K562 (cell line): ENCODE measurements around the gene FBXW2. TPM values are rescaled to one million over a fixed set of nuclear protein-coding genes. Genes with fewer than 3 reads are reported as not detected.

Source experiments
- ATAC-seq: fragments of 200-7000 bp; cut with Tn5 transposase; 3 replicates; pipeline ENCODE4 v1.9.1; 2020; ENCODE audit warnings: moderate library complexity
- BruUV-seq: library from RNA; stranded (reverse); fragments of 400-500 nt; replicated peaks from 2 replicates; lab custom pipeline; 2021; lab: Mats Ljungman, UMichigan
- CTCF ChIA-PET: fragments of 300-600 bp; formaldehyde crosslinking; extraction: SDS; loops from one replicate; lab custom pipeline; 2021; ENCODE audit warnings: low intra/inter-chr PET ratio; lab: Yijun Ruan, JAX
- POLR2A ChIA-PET: fragments of 300-600, 350-650 bp; sonication (Branson Sonifier 250); formaldehyde crosslinking; extraction: SDS; loops from one replicate; lab custom pipeline; 2021; ENCODE audit warnings: antibody characterized with exemption, inconsistent platforms; lab: Yijun Ruan, JAX
- DNase-seq, 4 experiments: peaks; one replicate each; pipeline versions ENCODE4 v3.0.0 to v3.0.0-alpha.2; 2011 to 2018; ENCODE audit warnings: low spot score in 3 of 4, mixed read lengths in 3 of 4; ENCODE audit errors: extremely low read depth in 1 of 4
- FAIRE-seq: peaks from 2 replicates; lab custom pipeline; 2011; peaks lifted over from hg19 to GRCh38; lab: Jason Lieb, UNC
- H2AFZ ChIP-seq: 2 replicates; pipeline ENCODE4 v1.6.0; 2011; ENCODE audit warnings: low read depth, low read length, control low read depth, inconsistent platforms
- H3K27ac ChIP-seq: fragments of 200-600 bp; 3 replicates; pipeline ENCODE4 v1.8.0; 2011; ENCODE audit warnings: low read depth, mild to moderate bottlenecking, control low read depth, inconsistent platforms, low read length, moderate library complexity, mixed read lengths; ENCODE audit errors: extremely low read depth
- H3K27me3 ChIP-seq, 2 experiments: fragments of 300-600 bp in 1 of 2; 2 replicates in 1 of 2; 3 replicates in 1 of 2; pipeline versions ENCODE4 v1.6.0 to v1.8.0; 2011; ENCODE audit warnings: inconsistent platforms in 2 of 2, low read length in 2 of 2, mild to moderate bottlenecking in 1 of 2, mixed read lengths in 1 of 2, moderate library complexity in 1 of 2; ENCODE audit not compliant: control insufficient read depth in 2 of 2, insufficient read depth in 2 of 2
- H3K36me3 ChIP-seq: fragments of 300-600 bp; 3 replicates; pipeline ENCODE4 v1.8.0; 2011; ENCODE audit warnings: mild to moderate bottlenecking, low read length, inconsistent platforms; ENCODE audit not compliant: control insufficient read depth, insufficient read depth
- H3K4me1 ChIP-seq, 2 experiments: fragments of 200-600 bp in 1 of 2; replicated peaks in 1 of 2; 2 replicates in 1 of 2; 3 replicates in 1 of 2; pipeline versions ENCODE4 v1.5.1 to v1.8.0; 2011; ENCODE audit warnings: inconsistent platforms in 2 of 2, low read length in 2 of 2, mild to moderate bottlenecking in 1 of 2, mixed read lengths in 1 of 2, moderate library complexity in 1 of 2; ENCODE audit not compliant: control insufficient read depth in 2 of 2, insufficient read depth in 2 of 2
- H3K4me2 ChIP-seq: 2 replicates; pipeline ENCODE4 v1.6.1; 2011; ENCODE audit warnings: low read length, control low read depth, inconsistent platforms, mixed read lengths; ENCODE audit not compliant: insufficient read depth
- H3K4me3 ChIP-seq: fragments of 200-600 bp; sonication (generic), shearing (Covaris generic); 2 replicates; pipeline ENCODE4 v1.5.1; 2016; ENCODE audit warnings: control low read depth, inconsistent platforms
- H3K79me2 ChIP-seq: fragments of 200-600 bp; 3 replicates; pipeline ENCODE4 v1.8.0; 2011; ENCODE audit warnings: low read length, inconsistent platforms; ENCODE audit not compliant: control insufficient read depth, insufficient read depth
- H3K9ac ChIP-seq, 2 experiments: 2 replicates each; pipeline versions ENCODE4 v1.6.0 to v1.6.1; 2011; ENCODE audit warnings: low read depth in 2 of 2, low read length in 2 of 2, control low read depth in 1 of 2, inconsistent platforms in 1 of 2, mild to moderate bottlenecking in 1 of 2, mixed read lengths in 1 of 2; ENCODE audit not compliant: insufficient read depth in 1 of 2
- H3K9me1 ChIP-seq: one replicate; pipeline ENCODE4 v1.6.0; 2011; ENCODE audit warnings: inconsistent platforms, mild to moderate bottlenecking, low read length, moderate library complexity; ENCODE audit not compliant: control insufficient read depth, insufficient read depth
- H3K9me3 ChIP-seq: replicated peaks from 2 replicates; pipeline ENCODE4 v1.5.1; 2011; ENCODE audit warnings: low read depth, low read length, inconsistent platforms; ENCODE audit not compliant: control insufficient read depth, insufficient read depth
- H4K20me1 ChIP-seq: replicated peaks from 2 replicates; pipeline ENCODE4 v1.6.1; 2011; ENCODE audit warnings: low read length, inconsistent platforms, mixed read lengths; ENCODE audit not compliant: control insufficient read depth, insufficient read depth
- CEBPB ChIP-seq: fragments of 450-650 bp; IDR thresholded peaks from 2 replicates; pipeline ENCODE4 v1.6.1; 2016; ENCODE audit warnings: missing genetic modification characterization, missing compliant biosample characterization
- CGGBP1 ChIP-seq: fragments of 250-450 bp; sonication (Bioruptor Pico); IDR thresholded peaks from 2 replicates; pipeline ENCODE4 v1.9.0; 2021; ENCODE audit warnings: mild to moderate bottlenecking
- GABPA ChIP-seq: fragments of 200-800 bp; sonication (Bioruptor generic); conservative IDR thresholded peaks from 2 replicates; pipeline ENCODE4 v1.6.1; 2016; ENCODE audit warnings: low read depth, missing genetic modification characterization, missing compliant biosample characterization
- HSF4 ChIP-seq: fragments of 250-450 bp; sonication (Bioruptor Pico); IDR thresholded peaks from 2 replicates; pipeline ENCODE4 v2.1.2; 2022; ENCODE audit warnings: mild to moderate bottlenecking, moderate library complexity, borderline replicate concordance
- KDM1A ChIP-seq, 2 experiments: fragments of 450-650 bp; IDR thresholded peaks; 2 replicates each; pipeline ENCODE4 v1.6.1; 2016; ENCODE audit warnings: mild to moderate bottlenecking in 2 of 2
- LEF1 ChIP-seq: fragments of 450-650 bp; IDR thresholded peaks from 2 replicates; pipeline ENCODE4 v1.6.1; 2016; ENCODE audit warnings: mild to moderate bottlenecking
- MEIS2 ChIP-seq: fragments of 450-650 bp; IDR thresholded peaks from 2 replicates; pipeline ENCODE4 v1.6.1; 2014; ENCODE audit warnings: mild to moderate bottlenecking; ENCODE audit not compliant: partially characterized antibody
- NCOA2 ChIP-seq, 2 experiments: fragments of 450-650 bp; IDR thresholded peaks; 2 replicates each; pipeline ENCODE4 v1.6.1; 2018; ENCODE audit warnings: mild to moderate bottlenecking in 2 of 2, moderate library complexity in 1 of 2; ENCODE audit not compliant: partially characterized antibody in 2 of 2
- NFRKB ChIP-seq: fragments of 450-650 bp; IDR thresholded peaks from 2 replicates; pipeline ENCODE4 v1.6.1; 2016; ENCODE audit warnings: low read depth
- PCBP1 ChIP-seq: fragments of 200-400 bp; formaldehyde crosslinking; IDR thresholded peaks from 2 replicates; pipeline ENCODE4 v1.6.1; 2018; ENCODE audit warnings: mild to moderate bottlenecking, low read depth, low read length; ENCODE audit not compliant: poor library complexity, severe bottlenecking
- PTBP1 ChIP-seq: fragments of 200-400 bp; formaldehyde crosslinking; IDR thresholded peaks from 2 replicates; pipeline ENCODE4 v1.6.1; 2017; ENCODE audit warnings: low read depth, low read length
- SMAD4 ChIP-seq: fragments of 250-450 bp; sonication (Bioruptor Pico); conservative IDR thresholded peaks from 2 replicates; pipeline ENCODE4 v1.8.0; 2021; ENCODE audit warnings: inconsistent platforms, mild to moderate bottlenecking, moderate library complexity
- TRIM24 ChIP-seq, 2 experiments: fragments of 450-650 bp; IDR thresholded peaks; 2 replicates each; pipeline ENCODE4 v1.6.1; 2016
- ZFP30 ChIP-seq: fragments of 250-450 bp; sonication (Bioruptor Pico); IDR thresholded peaks from 2 replicates; pipeline ENCODE4 v1.8.0; 2022; ENCODE audit warnings: moderate library complexity, mild to moderate bottlenecking, inconsistent platforms, borderline replicate concordance
- ZNF239 ChIP-seq: fragments of 250-450 bp; sonication (Bioruptor Pico); IDR thresholded peaks from 2 replicates; pipeline ENCODE4 v1.4.0; 2020; ENCODE audit warnings: mild to moderate bottlenecking
- WGBS: fragments of 100-300 bp; shearing (Covaris generic); methylation state at CpG from one replicate; pipeline ENCODE4 v1.1.6; 2016; ENCODE audit warnings: low coverage, mixed read lengths; ENCODE audit not compliant: insufficient coverage; ENCODE audit errors: missing lambda C conversion rate; 5-methylcytosine and 5-hydroxymethylcytosine counted together
- in situ Hi-C: fragments of 300-500 bp; cut with MboI; formaldehyde crosslinking; loops from 4 replicates; pipeline ENCODE4 v1.15.0; 2018; ENCODE audit warnings: inconsistent platforms, mixed read lengths
- intact Hi-C: fragments of 100-400 bp; cut with micrococcal nuclease; formaldehyde crosslinking; loops from 2 replicates; pipeline ENCODE4 v1.14.2; 2022
- polyA plus RNA-seq, 8 experiments: library from polyadenylated mRNA; depleted of rRNA in 4 of 8; stranded (reverse) in 5 of 8; unstranded in 3 of 8; fragments of >200 nt; fragmentation: Nextera tagmentation in 2 of 8; fragmentation: Illumina TruSeq in 1 of 8; extraction: Ambion mirVana in 2 of 8; extraction: Trizol in 1 of 8; gene quantifications; 2 replicates each; pipeline versions ENCODE4 v1.2.1 to v1.2.3, GENCODE V29; 2011 to 2014; ENCODE audit warnings: inconsistent platforms in 1 of 8, missing spikeins in 1 of 8
- total RNA-seq, 7 experiments: library from RNA; depleted of rRNA in 6 of 7; stranded (reverse); fragments of >200 nt in 6 of 7; fragmentation: Illumina TruSeq in 2 of 7; extraction: Trizol in 2 of 7; gene quantifications; 2 replicates each; pipeline versions ENCODE4 v1.2.1 to v1.2.3, GENCODE V29; 2011 to 2021; ENCODE audit warnings: low replicate concordance in 1 of 7

FBXW2 gene
- total and polyA plus RNA-seq, 9 of the 15 experiments (the other 6 are each of a cell fraction or from before 2014, with no cell fraction given) = 2.5 to 57.8 (median 28.1) TPM

GRCh38 chr9:120768886-120769285 lies 24.3 kb downstream of the FBXW2 start:
- DNase-seq = no peak
- no peak overlapping the region for H3K27ac ChIP-seq
- H3K4me3 ChIP-seq = no peak overlapping the region
- H3K9me1 ChIP-seq = no peaks in the 10 kb centered on the region
- WGBS = 73% methylated on average over 1 of the region's 1 CpG
- ChIA-PET POLR2A (interaction anchor here (1.0 kb wide), 1 partner anchor 73 kb away, joined by 4 read pairs; the partner anchor contains the start of gene PSMD5), CTCF (no interaction called here)
- in situ Hi-C loops = no loop called here
- peaks cover 78% of the 10 kb centered on the region for H3K36me3 ChIP-seq
- TF ChIP-seq HSF4 (no peak), PCBP1 (no peak), GABPA (tag) (no peak), CGGBP1 (no peak), CEBPB (peak; percentile 33; the same call in 1 of the 2 replicates), ZFP30 (CRISPR knock-in tag) (no peak), MEIS2 (no peak), PTBP1 (no peak), NFRKB (no peak), SMAD4 (CRISPR knock-in tag) (peak; percentile 51; the same call in 1 of the 2 replicates), TRIM24 (IDR thresholded peaks at IDR 0.05) (no peak), KDM1A (IDR thresholded peaks at IDR 0.05) (peak in 1 of 2 experiments; percentile 36; a peak in 1 of 4 replicates), LEF1 (no peak), NCOA2 (IDR thresholded peaks at IDR 0.05; ENCODE audit: partially characterized antibody in 2 of 2) (no peak), ZNF239 (CRISPR knock-in tag) (no peak)
- peaks cover 13% of the 10 kb centered on the region; the same call in 2 of the 3 replicates for H3K79me2 ChIP-seq
- no peaks in the 10 kb centered on the region for H4K20me1 ChIP-seq
- H3K9me3 ChIP-seq = no peaks in the 10 kb centered on the region
- no TSS peak for BruUV-seq
- no peak overlapping the region for H3K9ac ChIP-seq
- ATAC-seq = no peak
- intact Hi-C loops = loop anchor here (5.0 kb wide), 1 partner anchor 73 kb away; the partner anchor contains the start of gene PSMD5
- no peak overlapping the region for H2AFZ ChIP-seq
- H3K4me2 ChIP-seq = no peak overlapping the region
- no peaks in the 10 kb centered on the region for H3K27me3 ChIP-seq
- peak; percentile 54 for FAIRE-seq
- H3K4me1 ChIP-seq = peaks cover 12 to 34% of the 10 kb centered on the region in 2 experiments
